ENCODE results near the gene NKX6-2. TPM values are rescaled to one million over a fixed set of nuclear protein-coding genes. Genes with fewer than 3 reads are reported as not detected.

NKX6-2 gene
- total and polyA plus RNA-seq, 10 of the 15 experiments (the other 5 are each of a cell fraction or from before 2014, with no cell fraction given), result 0.45 to 1.8 TPM; not detected in 8

- TF ChIP-seq POLR2A (IDR thresholded peaks at IDR 0.05; ENCODE audit: low read depth, low read length), result no peak
Observed at GRCh38 chr10:132806561-132807003, 20.6 kb upstream of the NKX6-2 start (continued).

- H3K27me3 ChIP-seq (replicated peaks in 1 of 2; ENCODE audit: control insufficient read depth in 2 of 2, insufficient read depth in 2 of 2, low read length in 1 of 2), result no peaks in the 10 kb centered on the region
- DNase-seq (ENCODE audit: low read depth, low spot score) (no peak), ATAC-seq (no peak), FAIRE-seq (no peak)
- SMC1A ChIA-PET (ENCODE audit: uncharacterized antibody, unreplicated experiment), result no interaction called here
- in situ Hi-C loops (cut with MboI) (no loop called here), intact Hi-C loops (cut with micrococcal nuclease; ENCODE audit: unreplicated experiment) (no loop called here)
- POLR2A ChIA-PET, result no interaction called here
- H3K79me2 ChIP-seq (ENCODE audit: control insufficient read depth, insufficient read depth, low read length), result no peaks in the 10 kb centered on the region
- no peak overlapping the region for H3K4me3 ChIP-seq
- H3K27ac ChIP-seq (ENCODE audit: control insufficient read depth, insufficient read depth), result no peak overlapping the region
- no peaks in the 10 kb centered on the region for H3K36me3 ChIP-seq (ENCODE audit: control insufficient read depth in 2 of 2, insufficient read depth in 2 of 2, low read length in 1 of 2)
- no peak overlapping the region for H3K9ac ChIP-seq (ENCODE audit: control insufficient read depth, insufficient read depth, low read length)
- no peak overlapping the region for H3K4me2 ChIP-seq (ENCODE audit: control insufficient read depth, insufficient read depth)
- CTCF ChIA-PET, result interaction anchor here (1.1 kb wide), 1 partner anchor 134 kb away, joined by 3 read pairs; no protein-coding TSS in a partner anchor
- WGBS (ENCODE audit: insufficient coverage, insufficient replicate concordance, low lambda C conversion rate, missing lambda C conversion rate), result 59% methylated on average over 7 of the region's 7 CpGs
- peaks cover 2% of the 10 kb centered on the region; the same call in 1 of the 3 replicates for H3K9me3 ChIP-seq (replicated peaks; ENCODE audit: control insufficient read depth, insufficient read depth, low read length)
- no TSS peak for BruUV-seq (replicated peaks)
- no peak overlapping the region for H2AFZ ChIP-seq (ENCODE audit: control insufficient read depth, low read depth, low read length)
- no peaks in the 10 kb centered on the region for H3K4me1 ChIP-seq (ENCODE audit: control insufficient read depth, insufficient read depth, low read length)
- no peaks in the 10 kb centered on the region for H4K20me1 ChIP-seq (ENCODE audit: control insufficient read depth, insufficient read depth)
- RAD21 ChIA-PET (ENCODE audit: unreplicated experiment), result no interaction called here
- TF ChIP-seq POLR2AphosphoS2 (IDR thresholded peaks at IDR 0.05; ENCODE audit: low read depth, low read length) (no peak), MEF2B (IDR thresholded peaks at IDR 0.05; ENCODE audit: partially characterized antibody, poor library complexity, severe bottlenecking) (no peak), BHLHE40 (IDR thresholded peaks at IDR 0.05; ENCODE audit: borderline replicate concordance in 1 of 2, low read depth in 2 of 2, low read length in 1 of 2) (no peak), RELB (IDR thresholded peaks at IDR 0.05; ENCODE audit: low read depth) (no peak), CTCF (IDR thresholded peaks at IDR 0.05 in 2 of 3, conservative IDR thresholded peaks at IDR 0.05 in 1 of 3; ENCODE audit: control insufficient read depth in 2 of 3, extremely low read depth in 1 of 3, insufficient read depth in 1 of 3, low read depth in 3 of 3, low read length in 3 of 3) (no peak), POLR2A (IDR thresholded peaks at IDR 0.05; ENCODE audit: low read depth, low read length) (no peak), USF2 (IDR thresholded peaks at IDR 0.05; ENCODE audit: borderline replicate concordance, low read depth, low read length) (no peak), ZNF217 (IDR thresholded peaks at IDR 0.05) (no peak), RELA (IDR thresholded peaks at IDR 0.05; ENCODE audit: borderline replicate concordance, partially characterized antibody) (no peak), RFX5 (IDR thresholded peaks at IDR 0.05; ENCODE audit: low read depth, low read length) (no peak), IRF5 (IDR thresholded peaks at IDR 0.05; ENCODE audit: borderline replicate concordance) (no peak), PBX3 (IDR thresholded peaks at IDR 0.05; ENCODE audit: insufficient replicate concordance, low read depth, low read length) (no peak), CREB1 (IDR thresholded peaks at IDR 0.05; ENCODE audit: low read depth) (no peak), ATF7 (IDR thresholded peaks at IDR 0.05; ENCODE audit: low read depth) (no peak), PAX5 (IDR thresholded peaks at IDR 0.05; ENCODE audit: borderline replicate concordance, low read depth, low read length) (no peak)
Observed at GRCh38 chr10:132806110-132806509, 20.2 kb upstream of the NKX6-2 start.

Measured in GM12878 (cell line).